Measurements from ENCODE around the gene LRFN4. TPM values are rescaled to one million over a fixed set of nuclear protein-coding genes. Genes with fewer than 3 reads are reported as not detected.

LRFN4 gene
- total and polyA plus RNA-seq, 10 of the 15 experiments (the other 5 are each of a cell fraction or from before 2014, with no cell fraction given): 0.03 to 43.8 (median 4.9) TPM

GRCh38 chr11:66856496-66857233, at the start of gene LRFN4 (continued):
- TF ChIP-seq KAT2A (conservative IDR thresholded peaks at IDR 0.05; ENCODE audit: control insufficient read depth, low read depth, low read length) (no peak), MXI1 (IDR thresholded peaks at IDR 0.05; ENCODE audit: low read depth, low read length) (no peak; the same call in 1 of the 2 replicates), SREBF2 (IDR thresholded peaks at IDR 0.05; ENCODE audit: low read length) (no peak), NBN (IDR thresholded peaks at IDR 0.05) (0 out of 2 replicates have a peak, but pooled peaks have one; percentile 3), MEF2B (IDR thresholded peaks at IDR 0.05; ENCODE audit: partially characterized antibody, poor library complexity, severe bottlenecking) (peak; percentile 76), TAF1 (IDR thresholded peaks at IDR 0.05; ENCODE audit: borderline replicate concordance, low read depth, low read length) (no peak), ASH2L (IDR thresholded peaks at IDR 0.05; ENCODE audit: borderline replicate concordance, low read depth) (no peak), MLLT1 (IDR thresholded peaks at IDR 0.05) (no peak), RAD51 (IDR thresholded peaks at IDR 0.05) (peak; percentile 68), CREM (IDR thresholded peaks at IDR 0.05; ENCODE audit: low read depth) (no peak), POLR2AphosphoS2 (IDR thresholded peaks at IDR 0.05; ENCODE audit: low read depth, low read length) (0 out of 2 replicates have a peak, but pooled peaks have one; percentile 33), E4F1 (IDR thresholded peaks at IDR 0.05; ENCODE audit: borderline replicate concordance, partially characterized antibody) (no peak), CEBPZ (IDR thresholded peaks at IDR 0.05; ENCODE audit: low read depth, low read length) (no peak), PBX3 (IDR thresholded peaks at IDR 0.05; ENCODE audit: insufficient replicate concordance, low read depth, low read length) (no peak), ATF2 (IDR thresholded peaks at IDR 0.05; ENCODE audit: low read length) (no peak), IKZF2 (IDR thresholded peaks at IDR 0.05) (no peak), NKRF (conservative IDR thresholded peaks at IDR 0.05) (peak; percentile 73)
